Large intestine (tissue), 3 donors: ENCODE results near the gene RGS19. TPM values are rescaled to one million over a fixed set of nuclear protein-coding genes. Genes with fewer than 3 reads are reported as not detected.

Source experiments
- DNase-seq, 2 donors: peaks; one replicate each; pipeline versions ENCODE4 v3.0.0 to v3.0.0-alpha.2; 2013
- H3K27ac ChIP-seq: one replicate; pipeline ENCODE4 v1.5.1; 2013; ENCODE audit warnings: low read length
- H3K27me3 ChIP-seq: 2 replicates; pipeline ENCODE4 v1.6.1; 2013; ENCODE audit warnings: low read length; ENCODE audit not compliant: control insufficient read depth, insufficient read depth
- H3K36me3 ChIP-seq: 2 replicates; pipeline ENCODE4 v1.6.1; 2013; ENCODE audit warnings: low read length; ENCODE audit not compliant: control insufficient read depth, insufficient read depth
- H3K4me1 ChIP-seq: one replicate; pipeline ENCODE4 v1.6.1; 2013; ENCODE audit warnings: low read length; ENCODE audit not compliant: control insufficient read depth, insufficient read depth
- H3K4me3 ChIP-seq: one replicate; pipeline ENCODE4 v1.5.1; 2013; ENCODE audit warnings: low read length
- H3K9me3 ChIP-seq: one replicate; pipeline ENCODE4 v1.6.1; 2013; ENCODE audit warnings: mild to moderate bottlenecking, low read depth, low read length, moderate library complexity; ENCODE audit not compliant: control insufficient read depth
- WGBS: methylation state at CpG from one replicate; pipeline ENCODE4 v1.1.5; 2013; ENCODE audit warnings: low lambda C conversion rate; ENCODE audit not compliant: insufficient coverage; 5-methylcytosine and 5-hydroxymethylcytosine counted together
- polyA plus RNA-seq: library from polyadenylated mRNA; unstranded; fragments of 120-200 nt; gene quantifications from one replicate; pipeline ENCODE4 v1.2.1, GENCODE V29; 2013

RGS19 gene
- polyA plus RNA-seq, 1 donor, result 5.9 TPM

DNA sequence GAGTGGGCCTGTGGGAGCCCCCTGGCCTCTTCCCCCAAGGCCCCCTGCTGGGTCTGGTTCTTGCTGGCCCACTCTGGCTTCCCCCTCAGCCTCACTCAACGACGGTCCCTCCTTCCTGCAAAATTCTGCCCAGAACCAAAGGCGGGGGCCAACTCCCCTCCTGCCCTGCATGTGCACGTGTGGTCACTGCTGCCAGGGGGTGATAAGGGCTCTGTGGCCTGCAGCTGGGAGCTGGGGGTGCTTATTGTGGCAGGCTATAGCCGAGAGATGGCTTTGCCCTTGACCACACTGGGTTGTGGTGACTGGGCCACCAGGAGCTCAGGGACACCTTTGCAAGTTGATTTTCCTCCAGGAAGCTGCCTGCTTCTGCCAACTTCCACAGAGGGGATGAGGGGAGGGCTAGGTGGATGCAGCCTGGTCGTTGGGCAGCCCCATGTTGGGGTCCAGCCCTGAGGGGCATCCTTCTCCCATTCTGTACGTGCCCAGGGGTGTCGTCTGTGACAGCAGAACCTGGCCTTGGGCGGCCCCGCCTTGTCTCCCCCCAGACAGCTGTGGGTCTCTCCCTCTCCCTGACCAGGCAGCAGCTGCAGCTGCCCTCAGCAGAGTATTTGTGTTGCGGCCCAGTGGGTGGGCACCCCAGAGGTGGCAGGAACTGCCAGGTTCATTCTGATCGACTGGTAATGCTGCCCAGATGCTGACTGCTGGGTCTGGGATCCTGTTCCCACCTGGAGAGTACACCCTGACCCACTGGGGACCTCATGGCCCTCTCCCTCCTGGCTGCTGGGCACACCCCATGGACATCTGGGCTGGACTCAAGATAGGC lies 10.7 kb downstream of the RGS19 start:
- no peaks in the 10 kb centered on the region for H3K27me3 ChIP-seq
- no peaks in the 10 kb centered on the region for H3K36me3 ChIP-seq
- WGBS, result no CpG with 5 or more reads among the region's 12 CpGs
- peaks cover 18% of the 10 kb centered on the region for H3K4me1 ChIP-seq
- no peak overlapping the region for H3K4me3 ChIP-seq
- no peak for DNase-seq
- H3K27ac ChIP-seq, result no peak overlapping the region
- no peaks in the 10 kb centered on the region for H3K9me3 ChIP-seq

DNA sequence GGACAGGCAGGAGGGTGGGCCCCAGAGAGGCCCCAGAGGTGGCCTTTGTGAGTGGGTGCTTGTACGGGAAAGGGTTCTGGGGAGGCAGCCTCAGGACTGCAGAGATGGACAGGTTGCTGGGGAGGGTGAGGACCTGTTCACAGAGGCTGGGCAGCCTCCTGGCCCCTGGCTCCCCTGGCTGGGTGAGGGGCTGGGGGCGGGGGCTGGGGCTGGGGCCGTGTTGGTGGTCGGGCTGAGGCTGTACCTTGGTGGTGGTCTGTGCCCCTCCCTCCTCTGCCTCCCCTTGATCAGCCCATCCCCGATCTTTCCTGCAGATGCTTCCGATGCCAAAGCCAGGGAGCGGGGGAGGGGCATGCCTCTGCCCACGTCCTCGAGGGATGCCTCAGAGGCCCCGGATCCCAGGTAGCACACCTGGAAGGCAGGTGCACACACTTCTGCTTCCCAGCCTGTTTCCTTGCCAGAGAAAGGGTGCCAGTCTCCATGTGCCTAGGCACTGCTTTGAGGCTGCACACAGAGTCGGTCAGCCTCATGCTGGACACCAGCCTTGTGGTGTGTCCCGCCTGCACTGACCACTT lies 11.5 kb downstream of the RGS19 start:
- no peaks in the 10 kb centered on the region for H3K9me3 ChIP-seq
- H3K27me3 ChIP-seq, result no peaks in the 10 kb centered on the region
- no peak overlapping the region for H3K27ac ChIP-seq
- no peak overlapping the region for H3K4me3 ChIP-seq
- no peak for DNase-seq
- peaks cover 18% of the 10 kb centered on the region for H3K4me1 ChIP-seq
- no peaks in the 10 kb centered on the region for H3K36me3 ChIP-seq
- WGBS, result no CpG with 5 or more reads among the region's 12 CpGs

DNA sequence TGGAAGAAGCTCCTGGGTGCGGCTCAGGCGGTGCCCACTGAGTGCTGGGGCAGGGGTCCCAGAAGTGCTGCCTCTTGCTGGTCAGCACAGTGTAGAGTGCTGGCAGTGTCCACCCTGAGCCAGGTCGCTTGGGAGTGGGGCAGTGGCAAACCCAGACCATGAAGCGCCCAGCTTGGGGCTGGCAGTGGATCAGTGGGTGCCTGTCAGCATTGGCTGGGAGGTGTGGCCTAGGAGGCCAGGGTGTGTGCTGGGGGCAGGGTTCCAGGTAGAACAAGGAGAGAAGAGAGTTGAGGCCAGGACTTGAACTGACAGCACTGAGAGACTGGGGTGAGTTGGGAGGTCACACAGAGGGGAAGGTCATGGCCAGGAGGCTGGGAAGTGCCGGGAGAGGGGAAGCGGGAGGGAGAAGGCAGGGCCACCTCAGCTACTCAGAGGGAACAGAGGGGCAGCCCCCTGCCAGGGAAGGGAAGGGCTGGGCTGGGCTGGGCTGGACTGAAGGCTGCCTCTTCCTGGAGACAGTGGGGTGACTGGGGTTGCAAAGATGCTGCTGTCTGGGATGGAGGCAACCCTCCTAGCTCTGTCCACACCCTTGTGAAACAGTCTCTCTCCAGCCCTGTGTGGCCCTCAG lies 12.2 kb downstream of the RGS19 start:
- Histone ChIP-seq H3K36me3 (no peaks in the 10 kb centered on the region), H3K4me3 (no peak overlapping the region), H3K27me3 (no peaks in the 10 kb centered on the region), H3K4me1 (peaks cover 23% of the 10 kb centered on the region), H3K27ac (no peak overlapping the region), H3K9me3 (no peaks in the 10 kb centered on the region)
- no peak for DNase-seq
- no CpG with 5 or more reads among the region's 6 CpGs for WGBS

DNA sequence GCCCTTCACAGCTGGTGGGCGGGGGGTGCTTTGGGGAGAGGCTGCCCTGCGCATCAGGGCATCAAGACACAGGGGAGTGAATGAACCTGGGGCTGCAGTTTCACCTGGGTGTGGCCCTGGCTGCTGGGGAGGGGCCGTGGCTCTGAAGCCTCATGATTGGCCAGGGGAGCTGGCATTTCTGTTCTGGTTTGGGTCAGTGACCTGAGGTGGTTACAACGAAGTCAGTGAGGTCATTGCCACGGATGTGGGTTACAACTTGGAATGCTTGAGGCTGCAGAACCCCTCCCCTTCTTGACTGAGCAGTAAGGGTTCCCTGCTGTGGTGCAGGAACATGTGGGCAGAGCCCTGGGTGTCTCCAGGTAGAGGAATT lies 13.4 kb downstream of the RGS19 start:
- H3K9me3 ChIP-seq, result no peaks in the 10 kb centered on the region
- H3K4me1 ChIP-seq, result peaks cover 25% of the 10 kb centered on the region
- H3K27ac ChIP-seq, result no peak overlapping the region
- DNase-seq, result peak in 1 of 2 donors; percentile 49
- WGBS, result no CpG with 5 or more reads among the region's 5 CpGs
- no peaks in the 10 kb centered on the region for H3K36me3 ChIP-seq
- H3K27me3 ChIP-seq, result no peaks in the 10 kb centered on the region
- H3K4me3 ChIP-seq, result no peak overlapping the region

DNA sequence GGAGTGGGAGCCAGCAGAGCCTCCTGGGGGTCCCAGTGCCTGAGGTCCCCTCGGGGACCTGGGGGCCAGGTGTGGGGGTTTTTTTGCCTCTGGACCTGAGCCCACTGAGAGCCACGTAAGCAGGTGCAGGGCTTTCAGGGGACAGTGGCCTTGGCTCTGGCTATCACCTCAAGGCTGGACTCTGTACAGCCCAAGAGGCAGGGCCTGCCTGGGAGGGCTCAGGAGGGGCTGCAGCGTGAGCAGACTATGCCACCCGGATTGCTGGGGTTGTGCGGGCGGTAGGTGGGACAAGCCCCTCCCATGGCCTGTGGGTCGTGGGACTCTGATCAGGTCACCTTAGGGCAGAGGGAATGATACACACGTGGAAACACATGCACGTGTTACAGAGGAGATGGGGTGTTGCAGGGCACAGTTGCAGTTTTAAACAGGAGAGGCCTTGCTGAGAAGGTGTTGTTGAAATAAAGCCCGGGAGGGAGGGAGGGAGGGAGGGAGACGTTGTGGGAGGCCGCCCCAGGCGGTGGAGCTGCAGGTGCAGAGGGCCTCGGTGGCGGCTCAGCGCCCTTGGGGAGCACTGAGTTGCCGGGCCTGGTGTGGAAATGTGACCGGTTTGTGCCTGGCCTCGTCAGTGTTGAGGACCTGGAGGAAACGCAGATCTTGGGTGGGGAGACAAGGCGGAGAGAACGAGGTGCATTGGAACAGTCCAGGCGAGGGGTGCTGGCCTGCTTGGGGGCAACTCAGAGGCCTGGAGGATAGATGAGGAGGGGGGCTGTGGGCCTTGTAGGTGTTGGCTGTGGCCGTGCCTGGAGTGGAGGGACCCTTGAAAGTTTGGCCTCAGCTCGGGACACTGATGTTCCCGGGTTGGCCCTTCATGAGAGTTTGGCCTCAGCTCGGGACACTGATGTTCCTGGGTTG lies 14.0 kb downstream of the RGS19 start:
- Histone ChIP-seq H3K9me3 (no peaks in the 10 kb centered on the region), H3K27me3 (no peaks in the 10 kb centered on the region), H3K36me3 (no peaks in the 10 kb centered on the region), H3K27ac (no peak overlapping the region), H3K4me3 (no peak overlapping the region), H3K4me1 (peaks cover 25% of the 10 kb centered on the region)
- DNase-seq, result no peak
- WGBS, result no CpG with 5 or more reads among the region's 27 CpGs

DNA sequence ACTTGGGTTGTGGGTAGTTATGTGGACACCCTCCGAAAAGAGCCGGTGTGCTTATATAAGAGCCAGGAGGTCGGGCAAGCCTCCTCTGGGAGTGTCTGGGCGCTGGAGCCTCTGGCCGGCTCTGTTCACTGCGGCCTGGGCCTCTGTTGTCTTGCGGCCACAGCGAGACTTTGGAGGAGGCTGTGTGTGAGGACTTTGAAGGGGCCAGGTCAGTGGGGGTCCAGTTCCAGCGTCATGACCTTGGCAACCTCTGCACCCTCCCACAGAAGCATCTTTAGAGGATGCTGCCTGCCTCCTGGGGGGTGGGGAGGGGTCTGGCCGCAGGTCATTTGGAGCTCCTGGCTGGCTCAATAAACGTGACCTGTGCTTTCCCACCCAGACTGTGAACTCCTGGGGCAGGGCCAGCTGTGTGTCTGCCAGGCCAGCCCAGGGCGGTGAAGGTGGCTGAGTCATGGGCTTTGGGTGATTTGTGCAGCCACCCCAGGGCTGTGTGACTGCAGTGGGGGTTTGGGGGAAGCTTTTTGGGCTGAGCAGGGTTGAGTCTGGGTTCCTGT lies 15.1 kb downstream of the RGS19 start:
- Histone ChIP-seq H3K27ac (no peak overlapping the region), H3K4me1 (peaks cover 25% of the 10 kb centered on the region), H3K36me3 (no peaks in the 10 kb centered on the region), H3K4me3 (peak overlapping the region; percentile 85), H3K27me3 (no peaks in the 10 kb centered on the region), H3K9me3 (no peaks in the 10 kb centered on the region)
- DNase-seq, result no peak
- no CpG with 5 or more reads among the region's 12 CpGs for WGBS

DNA sequence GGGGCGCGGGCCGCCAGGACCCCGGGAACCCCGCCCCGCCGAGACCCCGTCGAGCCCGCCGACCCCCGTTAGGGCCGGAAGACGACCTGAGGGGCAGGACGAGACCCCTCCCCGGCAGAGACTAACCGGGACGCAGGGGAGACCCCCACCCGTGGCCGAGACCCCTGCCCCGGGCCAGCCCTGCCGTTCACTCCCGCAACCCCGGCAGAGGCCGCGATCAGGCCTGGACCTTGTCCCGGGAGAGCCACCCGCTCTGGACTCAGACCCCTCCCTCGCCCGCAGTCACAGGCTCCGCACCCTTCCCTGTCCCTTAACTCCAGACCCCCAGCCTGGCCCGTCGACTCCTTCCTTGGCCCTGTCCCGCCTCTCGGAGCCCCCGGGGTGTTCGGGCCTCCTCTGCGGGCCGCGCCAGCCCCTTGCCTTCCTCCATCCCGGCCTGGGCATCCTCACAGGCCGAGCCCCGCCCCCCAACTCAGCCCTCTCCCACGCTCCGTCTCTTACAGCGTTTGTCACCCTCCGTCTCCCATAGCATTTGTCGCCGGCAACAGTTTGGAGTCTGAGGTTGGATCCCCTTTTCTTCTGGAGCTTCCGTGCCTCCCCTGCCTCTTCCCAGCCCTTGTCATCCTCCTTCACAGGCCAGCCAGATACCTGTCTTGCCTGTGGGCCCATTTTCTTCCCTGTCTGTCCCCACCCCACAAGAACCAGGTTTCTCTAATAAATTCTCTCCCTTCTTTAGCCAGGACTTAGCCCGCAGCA lies 15.8 kb downstream of the RGS19 start:
- Histone ChIP-seq H3K27ac (no peak overlapping the region), H3K36me3 (no peaks in the 10 kb centered on the region), H3K9me3 (no peaks in the 10 kb centered on the region), H3K27me3 (peaks cover under 1% of the 10 kb centered on the region), H3K4me3 (peak overlapping the region; percentile 85), H3K4me1 (peaks cover 25% of the 10 kb centered on the region)
- DNase-seq, result peak in 1 of 2 donors; percentile 59
- no CpG with 5 or more reads among the region's 51 CpGs for WGBS

DNA sequence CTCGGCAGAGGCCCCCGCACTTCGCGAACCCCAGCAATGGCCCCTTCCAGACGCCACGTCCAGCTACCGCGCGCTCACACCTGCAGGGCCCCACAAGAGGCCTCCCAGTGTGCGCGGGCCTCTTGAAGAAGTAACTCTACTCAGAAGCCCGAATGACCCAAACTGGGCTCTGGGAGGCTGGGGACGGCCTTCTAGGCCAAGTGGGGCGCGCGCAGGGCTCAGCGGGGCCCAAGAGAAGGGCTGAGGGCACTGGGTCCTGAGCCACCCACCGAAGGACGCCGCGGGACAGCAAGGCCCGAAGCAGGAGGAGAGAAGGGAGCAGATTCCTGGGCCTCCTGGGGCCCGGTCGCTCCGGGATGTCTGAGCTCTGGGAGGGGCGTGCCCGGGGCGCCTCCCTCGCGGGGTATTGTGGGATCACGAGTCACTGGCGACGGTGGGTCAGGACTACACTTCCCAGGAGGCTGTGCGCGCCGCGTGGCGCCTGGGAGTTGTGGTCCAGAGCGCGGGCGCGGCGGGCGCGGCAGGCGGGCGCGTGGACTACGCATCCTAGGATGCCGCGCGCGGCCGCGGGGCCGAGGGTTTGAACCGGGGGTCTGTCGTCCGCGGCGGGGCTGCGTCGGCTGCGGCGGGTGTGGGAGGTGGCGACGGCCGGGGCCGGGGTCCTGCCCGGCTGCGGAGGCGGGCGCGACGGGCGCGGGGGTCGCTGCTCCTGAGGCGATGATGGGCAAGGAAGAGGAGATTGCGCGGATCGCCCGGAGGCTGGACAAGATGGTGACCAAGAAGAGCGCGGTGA lies 16.5 kb downstream of the RGS19 start, which contains the start of gene TCEA2:
Gene TCEA2 (plus strand): TSS at position 603 of the 793 bp plus-strand sequence. CDS start 115 bp downstream, at position 718.
- WGBS, result no CpG with 5 or more reads among the region's 85 CpGs
- H3K27me3 ChIP-seq, result peaks cover 5% of the 10 kb centered on the region
- H3K4me1 ChIP-seq, result peaks cover 25% of the 10 kb centered on the region
- DNase-seq, result peak; percentile 97 to 98
- H3K4me3 ChIP-seq, result peak within 1 kb of the TSS; percentile 85
- peak within 1 kb of the TSS; percentile 84 for H3K27ac ChIP-seq
- H3K9me3 ChIP-seq, result no peaks in the 10 kb centered on the region
- H3K36me3 ChIP-seq, result no peaks in the 10 kb centered on the region

DNA sequence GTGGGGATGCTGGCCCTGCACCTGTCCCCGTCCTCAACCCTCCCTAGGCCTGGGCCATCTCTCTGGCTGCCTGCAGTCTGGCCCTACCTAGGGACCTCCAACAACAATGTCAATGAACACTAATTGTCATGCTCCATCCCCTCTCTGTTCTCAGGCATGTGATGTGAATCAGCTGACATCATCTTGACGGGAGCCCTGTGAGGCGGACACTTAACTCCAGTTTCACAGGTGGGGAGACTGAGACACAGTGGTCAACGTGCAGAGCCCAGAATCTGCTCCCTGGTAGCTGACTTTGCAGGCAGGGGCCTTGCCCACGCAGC lies 17.1 kb downstream of the RGS19 start:
- Histone ChIP-seq H3K4me3 (peak overlapping the region; percentile 49), H3K27me3 (peaks cover 9% of the 10 kb centered on the region), H3K4me1 (peaks cover 25% of the 10 kb centered on the region), H3K9me3 (no peaks in the 10 kb centered on the region), H3K36me3 (no peaks in the 10 kb centered on the region), H3K27ac (peak overlapping the region; percentile 84)
- WGBS, result no CpG with 5 or more reads among the region's 5 CpGs
- DNase-seq, result no peak
